Esophagus squamous epithelium (tissue), 5 donors: Measurements from ENCODE around the gene ATAD1. TPM values are rescaled to one million over a fixed set of nuclear protein-coding genes. Genes with fewer than 3 reads are reported as not detected.
A peak's percentile ranks its signal among the peaks of the same experiment; 100 is the strongest.

Experiments used
- DNase-seq: peaks from one replicate; lab custom pipeline; 2025; lab: John Stamatoyannopoulos, UW
- H3K27ac ChIP-seq, 4 donors: fragments of 200-600 bp; sonication (generic); one replicate each; pipeline ENCODE4 v1.5.1; 2016 to 2019; ENCODE audit warnings: mild to moderate bottlenecking in 1 of 4
- H3K27me3 ChIP-seq, 4 donors: fragments of 200-600 bp; sonication (generic); 1 replicate in 3 of 4; 2 replicates in 1 of 4; pipeline versions ENCODE4 v1.5.1 to v1.6.0; 2017 to 2021; ENCODE audit warnings: antibody characterized with exemption in 1 of 4
- H3K36me3 ChIP-seq, 3 donors: fragments of 200-600 bp; sonication (generic); one replicate each; pipeline ENCODE4 v1.5.1; 2016 to 2019
- H3K4me1 ChIP-seq, 3 donors: fragments of 200-600 bp; sonication (generic); one replicate each; pipeline ENCODE4 v1.5.1; 2017 to 2019
- H3K4me3 ChIP-seq, 4 donors: fragments of 200-600 bp; sonication (generic); 1 replicate in 3 of 4; 2 replicates in 1 of 4; pipeline ENCODE4 v1.5.1; 2016 to 2019; ENCODE audit warnings: mild to moderate bottlenecking in 2 of 4, moderate library complexity in 1 of 4
- H3K9me3 ChIP-seq, 3 donors: fragments of 200-600 bp; sonication (generic); one replicate each; pipeline ENCODE4 v1.5.1; 2016 to 2019
- CTCF ChIP-seq, 6 experiments: fragments of 450-650 bp in 4 of 6; fragments of 200-600 bp in 2 of 6; sonication (generic) in 2 of 6; IDR thresholded peaks; one replicate each; pipeline ENCODE4 v1.5.1; 2016 to 2019; ENCODE audit warnings: antibody characterized with exemption in 6 of 6, mild to moderate bottlenecking in 4 of 6, moderate library complexity in 4 of 6
- POLR2A ChIP-seq, 4 donors: fragments of 450-650 bp; IDR thresholded peaks; one replicate each; pipeline ENCODE4 v1.6.1; 2017; ENCODE audit warnings: antibody characterized with exemption in 4 of 4, mild to moderate bottlenecking in 4 of 4, moderate library complexity in 3 of 4
- WGBS, 2 donors: methylation state at CpG; one replicate each; pipeline ENCODE4 v1.1.5; 2018; 5-methylcytosine and 5-hydroxymethylcytosine counted together
- intact Hi-C: fragments of 100-400 bp; cut with DNase I; formaldehyde crosslinking; loops from one replicate; pipeline ENCODE4 v1.15.0; 2022
- total RNA-seq, 4 donors: library from RNA; depleted of rRNA; stranded (reverse); fragments of >200 nt; gene quantifications; one replicate each; pipeline ENCODE4 v1.1.0, GENCODE V29; 2016
- donor health status: DM: yes; HTN: yes; CAD: no.

Gene ATAD1
- total RNA-seq, 4 donors from 2014 or later = 22.3 to 30.1 (median 26.2) TPM

- intact Hi-C loops = no loop called here
- Histone ChIP-seq H3K27me3 (no peaks in the 10 kb centered on the region), H3K9me3 (no peaks in the 10 kb centered on the region), H3K4me1 (peaks cover 3 to 32% (median 7%) of the 10 kb centered on the region in 3 donors), H3K36me3 (peaks cover 0 to 41% (median 0%) of the 10 kb centered on the region in 3 donors), H3K27ac (no peak overlapping the region), H3K4me3 (no peak overlapping the region)
- no peak for DNase-seq
- WGBS, 2 donors = 84 to 93% methylated on average over 8 of the region's 8 CpGs
- TF ChIP-seq POLR2A (IDR thresholded peaks at IDR 0.05) (no peak), CTCF (IDR thresholded peaks at IDR 0.05) (no peak)
Measured at GRCh38 chr10:87753995-87754866, 63.8 kb downstream of the ATAD1 start.

GRCh38 chr10:87752566-87752965, 65.5 kb downstream of the ATAD1 start:
- DNase-seq = no peak
- H3K27ac ChIP-seq = no peak overlapping the region
- no peaks in the 10 kb centered on the region for H3K9me3 ChIP-seq
- intact Hi-C loops = no loop called here
- H3K36me3 ChIP-seq = peaks cover 0 to 34% (median 0%) of the 10 kb centered on the region in 3 donors
- peaks cover 3 to 39% (median 7%) of the 10 kb centered on the region in 3 donors for H3K4me1 ChIP-seq
- no peak overlapping the region for H3K4me3 ChIP-seq
- H3K27me3 ChIP-seq = no peaks in the 10 kb centered on the region
- 33 to 34% methylated on average over 2 of the region's 2 CpGs for WGBS, 2 donors
- TF ChIP-seq POLR2A (IDR thresholded peaks at IDR 0.05) (no peak), CTCF (IDR thresholded peaks at IDR 0.05) (no peak)

GRCh38 chr10:87751274-87751673, 66.8 kb downstream of the ATAD1 start:
- Histone ChIP-seq H3K9me3 (no peaks in the 10 kb centered on the region), H3K27me3 (no peaks in the 10 kb centered on the region), H3K27ac (no peak overlapping the region), H3K36me3 (peaks cover 0 to 26% (median 0%) of the 10 kb centered on the region in 3 donors), H3K4me1 (peaks cover 3 to 39% (median 7%) of the 10 kb centered on the region in 3 donors), H3K4me3 (no peak overlapping the region)
- DNase-seq = no peak
- 82 to 84% methylated on average over 2 of the region's 2 CpGs for WGBS, 2 donors
- intact Hi-C loops = no loop called here
- TF ChIP-seq CTCF (IDR thresholded peaks at IDR 0.05) = no peak
- TF ChIP-seq POLR2A (IDR thresholded peaks at IDR 0.05) = no peak

- peaks cover 0 to 21% (median 0%) of the 10 kb centered on the region in 3 donors for H3K36me3 ChIP-seq
Measured at GRCh38 chr10:87750817-87751216, 67.2 kb downstream of the ATAD1 start.

More at GRCh38 chr10:87750817-87751216, 67.2 kb downstream of the ATAD1 start:
- TF ChIP-seq CTCF (IDR thresholded peaks at IDR 0.05) = no peak
- TF ChIP-seq POLR2A (IDR thresholded peaks at IDR 0.05) = no peak
- Histone ChIP-seq H3K9me3 (no peaks in the 10 kb centered on the region), H3K4me3 (no peak overlapping the region), H3K4me1 (peaks cover 3 to 39% (median 7%) of the 10 kb centered on the region in 3 donors), H3K27me3 (no peaks in the 10 kb centered on the region), H3K27ac (peak overlapping the region in 3 of 4 donors; percentile 11 to 50 (median 20))
- DNase-seq = no peak
- intact Hi-C loops = no loop called here
